Effector CD4-positive, alpha-beta T cell (primary cell): ENCODE results near the gene CLDND1.
"Not testable (repeated sequence)": the region's sequence is repeated elsewhere in the genome, so short reads cannot be mapped to it uniquely, and the experiment has no call there.

Experiments used
- DNase-seq: peaks from one replicate; pipeline ENCODE4 v3.0.0-alpha.2; 2020
- total RNA-seq: gene quantifications from one replicate; lab custom pipeline; 2026; lab: John Stamatoyannopoulos, UW

The CLDND1 gene
- 74.1 reads per million, percentile 76 among the genes with 10 or more reads in this experiment for total RNA-seq

GRCh38 chr3:98522544-98523281 is at the start of gene CLDND1:
TSS of gene CLDND1 (minus strand) at chr3:98522902. CDS start at chr3:98521424, 1,478 bp downstream.
- peak; percentile 93 for DNase-seq

GRCh38 chr3:98568402-98568801 is 45.7 kb upstream of the CLDND1 start:
- DNase-seq = no peak

- DNase-seq = no peak
Measured at GRCh38 chr3:98567666-98568270, 45.1 kb upstream of the CLDND1 start.

- DNase-seq = no peak
Measured at GRCh38 chr3:98565843-98566242, 43.1 kb upstream of the CLDND1 start.

- no peak for DNase-seq
Measured at GRCh38 chr3:98565237-98565643, 42.5 kb upstream of the CLDND1 start.

- DNase-seq = peak; percentile 27
Measured at GRCh38 chr3:98564282-98565005, 41.7 kb upstream of the CLDND1 start.

GRCh38 chr3:98563661-98564281 is 41.1 kb upstream of the CLDND1 start:
- no peak for DNase-seq

GRCh38 chr3:98561727-98562521 is 39.2 kb upstream of the CLDND1 start:
- no peak for DNase-seq

GRCh38 chr3:98560911-98561310 is 38.2 kb upstream of the CLDND1 start:
- no peak for DNase-seq

GRCh38 chr3:98559769-98560168 is 37.1 kb upstream of the CLDND1 start:
- DNase-seq = not testable (repeated sequence)

- no peak for DNase-seq
Measured at GRCh38 chr3:98558100-98558827, 35.6 kb upstream of the CLDND1 start.

- no peak for DNase-seq
Measured at GRCh38 chr3:98557324-98558010, 34.8 kb upstream of the CLDND1 start.

GRCh38 chr3:98556164-98557130 is 33.7 kb upstream of the CLDND1 start:
- DNase-seq = peak; percentile 47

GRCh38 chr3:98555025-98555379 is 32.3 kb upstream of the CLDND1 start:
- DNase-seq = no peak

GRCh38 chr3:98554580-98554979 is 31.9 kb upstream of the CLDND1 start:
- no peak for DNase-seq

- DNase-seq = no peak
Measured at GRCh38 chr3:98553753-98554152, 31.1 kb upstream of the CLDND1 start.

GRCh38 chr3:98553021-98553563 is 30.4 kb upstream of the CLDND1 start:
- no peak for DNase-seq

GRCh38 chr3:98552232-98553020 is 29.7 kb upstream of the CLDND1 start:
- DNase-seq = no peak

GRCh38 chr3:98551754-98552153 is 29.1 kb upstream of the CLDND1 start:
- no peak for DNase-seq
